ENCODE measurements around the gene NCCRP1.

NCCRP1 gene

DNA sequence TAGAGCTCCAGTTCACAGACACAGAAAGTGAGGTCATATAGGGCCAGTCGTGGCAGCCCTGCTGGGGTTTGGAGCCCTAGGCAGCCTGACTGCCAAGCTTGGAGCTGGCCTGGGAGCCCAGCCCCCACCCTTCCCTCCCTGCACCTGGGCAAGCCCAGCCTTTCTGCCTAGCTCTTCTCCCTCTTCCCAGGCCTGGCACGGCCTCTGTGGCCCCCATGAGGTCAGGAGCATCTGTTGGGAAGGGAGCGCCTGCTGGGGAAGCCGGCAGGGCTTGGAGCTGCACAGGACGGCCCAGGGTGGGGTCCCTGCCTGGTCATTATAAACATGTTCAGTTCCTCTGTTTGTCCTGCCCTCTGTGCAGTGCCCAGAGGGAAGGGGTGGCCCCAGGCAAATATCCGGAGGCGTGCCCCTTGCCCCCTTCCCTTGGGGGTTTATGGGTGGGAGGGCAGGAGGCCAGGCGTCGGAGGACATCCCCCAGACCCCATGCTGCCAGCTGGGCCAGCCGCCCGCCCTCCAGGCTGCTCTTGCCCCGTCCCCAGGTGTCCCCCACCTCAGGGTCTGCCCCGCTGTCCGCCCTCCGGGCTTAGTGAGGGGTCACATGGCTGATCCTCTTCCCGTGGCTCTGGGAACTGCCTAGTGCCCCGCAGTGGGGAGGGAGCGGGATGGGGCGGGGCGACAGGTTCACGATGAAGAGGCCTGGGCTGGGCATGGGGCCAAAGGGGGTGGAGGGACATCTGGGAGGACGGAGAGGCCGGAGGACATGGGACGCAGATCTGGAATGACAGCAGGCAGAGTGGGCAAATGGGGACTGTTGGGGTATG lies 30.0 kb upstream of the NCCRP1 start:
- DNase-seq = no peak

DNA sequence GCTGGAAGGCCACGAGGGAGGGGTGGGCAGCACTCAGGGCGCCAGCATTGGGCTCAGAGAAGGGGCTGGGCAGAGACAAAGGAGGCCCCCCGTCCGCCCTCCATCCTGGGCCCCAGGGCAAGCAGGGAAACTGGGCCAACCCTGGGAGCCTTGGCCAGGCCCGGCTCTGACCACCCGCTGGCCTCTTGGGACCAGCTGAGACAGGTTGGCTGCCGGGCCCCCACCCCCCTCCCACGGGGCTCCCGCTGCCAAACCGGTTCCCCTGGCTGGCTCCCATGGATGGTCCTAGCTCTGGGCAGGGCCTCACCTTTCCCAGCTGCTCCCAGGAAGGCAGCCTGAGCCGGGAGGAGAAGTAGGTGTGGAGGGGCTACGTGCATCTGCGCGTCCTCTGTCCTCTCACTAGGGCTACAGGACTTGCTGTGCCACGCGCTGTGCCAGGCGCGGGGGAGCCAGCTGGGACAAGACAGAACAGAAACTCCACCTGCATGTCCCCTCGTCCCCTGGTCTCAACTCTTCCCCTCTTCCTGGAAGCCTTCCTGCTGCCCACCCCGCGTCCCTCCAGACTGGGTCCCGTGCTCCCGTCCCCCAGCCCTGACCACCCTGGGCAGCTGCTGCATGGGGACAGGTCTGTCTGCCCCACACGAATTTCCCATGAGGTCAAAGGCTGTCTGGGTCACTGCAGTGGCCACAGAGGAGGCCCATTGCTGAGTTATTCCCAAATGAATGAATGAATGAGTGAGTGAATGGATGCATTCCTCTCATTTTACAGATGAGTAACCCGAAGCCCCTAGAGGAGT lies 29.1 kb upstream of the NCCRP1 start:
- DNase-seq = no peak

DNA sequence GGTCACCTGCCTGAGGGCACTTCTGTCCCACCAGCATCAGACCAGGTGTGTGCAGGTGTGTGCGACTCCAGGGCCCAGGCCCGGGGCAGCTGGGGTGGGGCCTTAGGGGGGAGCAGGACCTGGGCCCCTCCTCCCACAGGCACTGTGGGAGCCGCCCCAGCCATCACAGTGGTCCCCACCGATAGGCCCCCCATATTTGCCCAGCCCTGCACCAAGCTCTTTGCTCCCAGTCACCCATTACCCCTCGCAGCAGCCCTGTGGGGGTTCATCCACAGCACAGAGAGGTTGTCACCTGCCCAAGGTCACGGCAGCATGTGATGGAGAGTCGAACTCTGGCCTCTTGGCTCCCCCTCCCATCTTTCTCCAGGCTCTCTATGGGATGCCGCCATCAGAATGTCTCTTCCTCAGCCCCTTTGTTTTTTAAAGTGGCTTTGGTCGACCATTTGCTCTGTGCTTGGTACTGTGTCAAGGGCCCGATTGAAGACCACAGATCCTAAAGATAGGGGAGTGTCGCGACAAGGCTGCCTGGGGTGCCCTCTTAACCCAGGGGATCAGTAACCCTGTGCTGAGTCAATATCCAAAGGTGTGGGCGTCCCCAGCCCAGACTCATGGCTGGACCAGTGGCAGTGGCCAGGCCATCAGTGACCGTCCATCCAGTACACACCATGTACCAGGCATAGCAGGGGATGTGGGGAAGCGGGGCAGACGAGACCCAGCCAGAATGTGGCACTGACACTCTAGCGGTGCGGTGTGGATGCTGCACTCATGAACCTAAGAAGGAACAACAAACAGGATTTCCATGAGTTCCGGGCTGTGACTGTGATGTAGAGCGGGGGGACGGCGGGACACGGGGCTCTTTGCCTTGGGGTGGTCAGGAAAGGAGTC lies 28.3 kb upstream of the NCCRP1 start:
- DNase-seq = no peak

DNA sequence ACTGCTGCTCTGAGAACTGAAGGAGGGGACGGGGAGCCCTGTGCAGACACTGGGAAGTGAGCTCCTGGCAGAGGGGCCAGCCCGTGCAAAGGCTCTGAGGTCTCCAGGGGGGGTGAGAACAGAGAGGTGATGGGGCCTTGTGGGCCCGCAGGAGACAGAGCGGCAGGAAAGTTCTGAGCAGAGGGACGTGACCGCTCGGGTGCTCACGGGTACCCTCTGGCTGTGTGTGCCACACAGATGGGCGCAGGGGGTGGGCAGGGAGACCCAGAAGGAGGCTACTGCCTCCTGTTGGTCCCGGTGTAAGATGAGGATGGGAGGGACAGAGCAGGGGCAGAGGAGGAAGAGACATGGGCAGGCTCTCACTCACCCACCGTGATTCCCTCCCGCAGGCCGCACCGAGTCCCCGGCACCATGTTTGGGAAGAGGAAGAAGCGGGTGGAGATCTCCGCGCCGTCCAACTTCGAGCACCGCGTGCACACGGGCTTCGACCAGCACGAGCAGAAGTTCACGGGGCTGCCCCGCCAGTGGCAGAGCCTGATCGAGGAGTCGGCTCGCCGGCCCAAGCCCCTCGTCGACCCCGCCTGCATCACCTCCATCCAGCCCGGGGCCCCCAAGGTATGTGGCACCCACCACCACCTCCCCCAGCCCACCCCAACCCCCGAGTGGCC lies 27.5 kb upstream of the NCCRP1 start:
- no peak for DNase-seq

DNA sequence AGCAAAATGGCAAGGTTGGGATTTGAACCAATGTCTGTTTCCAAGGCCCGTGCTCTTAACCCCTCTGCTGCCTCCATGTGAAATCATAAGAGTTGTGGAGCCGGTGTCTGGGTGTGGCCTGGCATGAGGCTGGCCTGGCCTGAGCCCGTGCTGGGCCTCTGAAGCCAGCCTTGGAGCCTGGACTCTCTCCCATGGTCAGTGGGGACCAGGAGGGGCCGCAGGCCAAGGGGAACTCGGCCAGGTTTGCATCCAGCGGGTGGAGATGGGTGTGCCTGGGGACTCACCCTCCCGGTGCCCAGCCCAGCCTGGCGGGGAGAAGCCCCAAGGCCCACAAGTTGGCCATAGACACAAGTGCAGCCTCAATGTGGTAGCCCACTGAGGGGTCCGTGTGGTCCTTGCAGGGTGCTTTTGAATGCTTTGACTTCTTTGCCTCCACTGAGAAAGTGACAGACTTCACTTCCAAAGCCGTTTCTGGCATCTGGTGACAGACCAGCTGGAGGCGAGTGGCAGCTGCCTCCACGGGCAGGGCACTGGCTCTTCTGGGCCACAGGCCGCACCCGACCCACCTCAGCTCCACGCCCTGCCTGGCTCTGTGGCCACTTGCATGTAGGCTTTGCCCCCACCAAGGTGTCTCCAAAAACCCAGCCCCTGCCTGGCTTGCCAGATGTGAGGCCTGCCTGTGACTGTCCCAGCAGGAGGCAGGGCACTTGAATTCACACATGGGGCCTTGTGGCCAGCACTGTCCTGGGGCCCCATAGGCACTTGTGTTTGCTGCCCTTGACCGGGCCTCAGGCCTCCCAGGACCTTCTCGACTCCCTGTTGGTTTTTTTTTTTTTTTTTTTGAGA lies 26.2 kb upstream of the NCCRP1 start:
- DNase-seq = no peak

DNA sequence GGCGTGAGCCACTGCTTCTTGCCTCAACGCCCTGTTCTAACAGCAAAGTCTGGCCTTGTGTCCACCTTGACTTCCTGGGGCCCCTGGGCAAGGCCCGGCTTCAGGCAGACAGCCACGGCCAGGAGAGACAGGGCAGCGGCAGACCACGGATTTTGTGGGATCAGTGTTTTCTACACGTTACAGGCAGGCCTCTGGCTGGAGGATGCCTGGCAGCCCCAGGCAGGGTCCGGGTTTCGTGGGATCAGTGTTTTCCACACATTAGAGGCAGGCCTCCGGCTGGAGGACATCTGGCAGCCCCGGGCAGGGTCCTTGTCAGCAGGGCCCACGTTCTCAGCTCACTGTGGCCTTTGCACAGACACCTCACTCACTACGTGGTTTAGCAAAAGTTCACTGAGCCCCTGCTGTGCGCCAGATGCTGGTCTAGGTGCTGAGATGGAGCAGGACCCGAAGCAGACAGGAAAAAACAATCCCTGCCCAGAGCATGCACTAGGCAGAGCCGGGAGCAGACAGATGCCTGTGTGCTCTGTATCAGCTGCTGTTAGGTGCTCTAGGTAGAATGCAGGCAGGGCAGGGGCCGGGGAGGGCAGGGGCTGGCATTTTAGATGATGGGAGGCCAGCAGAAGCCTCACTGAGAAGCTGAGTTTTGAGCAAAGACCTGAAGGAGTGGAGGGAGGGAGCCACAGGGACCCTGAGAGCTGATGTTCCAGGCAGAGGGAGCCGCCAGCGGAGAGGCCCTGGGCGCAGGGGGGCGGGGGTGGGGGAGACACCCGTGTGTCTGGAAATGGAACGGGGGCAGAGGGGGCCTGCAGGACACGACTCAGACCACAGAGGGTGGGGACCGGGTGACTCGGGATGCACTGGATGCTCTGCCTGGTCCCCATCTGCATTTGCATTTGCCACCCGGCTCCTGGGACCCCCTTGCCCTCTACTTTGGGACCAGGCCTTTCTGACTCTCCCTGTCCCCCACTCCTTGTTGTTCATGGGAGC lies 25.0 kb upstream of the NCCRP1 start:
- no peak for DNase-seq

DNA sequence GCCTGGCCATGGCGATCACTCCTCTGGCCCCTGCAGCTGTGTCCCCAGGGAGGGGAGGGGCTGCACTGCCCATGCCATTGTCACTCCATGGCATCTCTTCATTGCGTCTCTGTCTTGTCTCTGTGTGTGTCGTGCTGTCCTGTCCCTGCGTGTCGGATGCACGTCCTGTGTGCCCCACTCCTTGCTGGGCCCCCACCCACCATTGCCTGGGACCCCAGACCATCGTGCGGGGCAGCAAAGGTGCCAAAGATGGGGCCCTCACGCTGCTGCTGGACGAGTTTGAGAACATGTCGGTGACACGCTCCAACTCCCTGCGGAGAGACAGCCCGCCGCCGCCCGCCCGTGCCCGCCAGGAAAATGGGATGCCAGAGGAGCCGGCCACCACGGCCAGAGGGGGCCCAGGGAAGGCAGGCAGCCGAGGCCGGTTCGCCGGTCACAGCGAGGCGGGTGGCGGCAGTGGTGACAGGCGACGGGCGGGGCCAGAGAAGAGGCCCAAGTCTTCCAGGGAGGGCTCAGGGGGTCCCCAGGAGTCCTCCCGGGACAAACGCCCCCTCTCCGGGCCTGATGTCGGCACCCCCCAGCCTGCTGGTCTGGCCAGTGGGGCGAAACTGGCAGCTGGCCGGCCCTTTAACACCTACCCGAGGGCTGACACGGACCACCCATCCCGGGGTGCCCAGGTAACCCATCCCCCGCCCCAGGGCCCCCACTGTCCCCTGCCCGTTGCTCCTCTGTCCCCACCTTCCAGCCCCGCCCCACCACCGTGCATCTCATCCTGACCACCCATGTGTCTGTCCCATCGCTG lies 23.9 kb upstream of the NCCRP1 start:
- no peak for DNase-seq

DNA sequence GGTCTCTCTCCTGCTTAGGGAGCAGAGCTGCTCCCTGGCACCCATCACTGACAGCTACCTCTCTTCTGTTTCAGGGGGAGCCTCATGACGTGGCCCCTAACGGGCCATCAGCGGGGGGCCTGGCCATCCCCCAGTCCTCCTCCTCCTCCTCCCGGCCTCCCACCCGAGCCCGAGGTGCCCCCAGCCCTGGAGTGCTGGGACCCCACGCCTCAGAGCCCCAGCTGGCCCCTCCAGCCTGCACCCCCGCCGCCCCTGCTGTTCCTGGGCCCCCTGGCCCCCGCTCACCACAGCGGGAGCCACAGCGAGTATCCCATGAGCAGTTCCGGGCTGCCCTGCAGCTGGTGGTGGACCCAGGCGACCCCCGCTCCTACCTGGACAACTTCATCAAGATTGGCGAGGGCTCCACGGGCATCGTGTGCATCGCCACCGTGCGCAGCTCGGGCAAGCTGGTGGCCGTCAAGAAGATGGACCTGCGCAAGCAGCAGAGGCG lies 23.2 kb upstream of the NCCRP1 start:
- DNase-seq = no peak

DNA sequence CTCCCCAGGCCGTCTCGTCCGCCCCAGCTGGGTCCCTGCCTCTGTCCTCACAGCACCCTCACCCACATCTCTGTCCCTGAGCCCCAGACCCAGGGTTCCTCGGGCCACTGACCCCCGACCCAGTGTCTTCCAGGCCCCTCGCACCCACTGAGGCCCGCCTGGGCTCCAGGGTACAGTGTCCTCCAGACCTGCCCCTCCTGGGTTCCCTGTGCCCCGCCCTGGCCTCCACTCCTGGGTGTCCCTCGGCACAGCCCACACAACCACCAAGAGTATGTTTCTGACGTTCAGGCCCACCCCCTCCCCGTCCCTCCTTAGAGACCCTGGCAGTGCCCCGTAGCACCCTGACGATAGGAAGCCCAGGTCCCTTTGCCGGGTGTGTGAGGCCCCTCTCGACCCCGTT lies 22.6 kb upstream of the NCCRP1 start:
- no peak for DNase-seq

DNA sequence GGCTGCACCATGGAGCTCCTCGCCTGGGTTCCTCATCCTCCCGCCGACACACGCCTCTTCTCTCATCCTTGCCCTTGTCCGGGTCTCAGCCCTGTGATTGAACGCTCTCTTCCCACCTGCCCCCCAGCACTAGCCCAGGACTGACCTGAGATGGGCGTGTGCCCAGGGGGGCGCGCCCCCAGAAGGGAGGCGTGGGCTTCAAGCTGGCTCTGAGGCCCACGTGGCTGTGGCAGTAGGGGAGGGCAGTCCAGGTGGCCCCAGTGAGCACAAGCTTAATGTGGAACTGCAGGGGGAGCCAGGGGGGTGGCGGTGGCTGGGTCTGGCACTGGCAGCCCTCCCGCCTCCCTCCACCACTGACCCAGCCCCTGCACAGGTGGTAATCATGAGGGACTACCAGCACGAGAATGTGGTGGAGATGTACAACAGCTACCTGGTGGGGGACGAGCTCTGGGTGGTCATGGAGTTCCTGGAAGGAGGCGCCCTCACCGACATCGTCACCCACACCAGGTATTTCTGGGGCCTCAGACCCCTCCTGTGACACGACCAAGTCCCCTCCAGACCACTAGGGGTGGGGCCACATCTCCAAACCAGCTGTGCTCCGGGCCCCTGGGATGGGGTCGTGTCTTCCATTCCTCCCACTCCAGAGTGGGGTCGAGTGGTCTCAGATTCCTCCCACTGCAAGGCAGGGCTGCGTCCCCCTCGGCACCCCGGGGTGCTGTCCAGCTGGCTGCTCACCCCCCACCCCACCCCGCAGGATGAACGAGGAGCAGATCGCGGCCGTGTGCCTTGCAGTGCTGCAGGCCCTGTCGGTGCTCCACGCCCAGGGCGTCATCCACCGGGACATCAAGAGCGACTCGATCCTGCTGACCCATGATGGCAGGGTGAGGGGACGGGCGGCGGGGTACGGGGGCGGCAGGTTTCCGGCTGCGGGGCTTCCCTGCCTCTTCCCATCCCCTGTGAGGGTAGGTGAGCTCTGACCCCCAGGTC lies 21.9 kb upstream of the NCCRP1 start:
- no peak for DNase-seq

DNA sequence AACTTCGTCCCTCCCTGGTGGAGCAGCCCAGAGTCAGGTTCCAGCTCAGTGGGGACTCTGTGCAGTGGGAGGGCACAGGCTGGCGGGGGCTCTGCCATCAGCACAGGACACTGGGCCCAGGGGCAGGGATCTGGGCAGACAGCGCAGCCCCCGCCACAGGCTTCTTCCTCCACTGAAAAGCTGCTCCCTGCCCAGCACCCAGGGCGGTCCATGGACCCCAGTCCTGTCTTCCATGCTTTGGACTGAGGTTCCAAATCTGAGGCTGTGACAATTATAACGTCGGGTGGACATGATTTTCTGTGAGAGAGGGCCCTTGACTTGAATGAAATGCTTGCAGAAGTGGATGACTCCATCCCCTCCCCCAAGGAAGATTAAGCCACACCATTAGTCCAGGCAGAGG lies 21.2 kb upstream of the NCCRP1 start:
- no peak for DNase-seq

DNA sequence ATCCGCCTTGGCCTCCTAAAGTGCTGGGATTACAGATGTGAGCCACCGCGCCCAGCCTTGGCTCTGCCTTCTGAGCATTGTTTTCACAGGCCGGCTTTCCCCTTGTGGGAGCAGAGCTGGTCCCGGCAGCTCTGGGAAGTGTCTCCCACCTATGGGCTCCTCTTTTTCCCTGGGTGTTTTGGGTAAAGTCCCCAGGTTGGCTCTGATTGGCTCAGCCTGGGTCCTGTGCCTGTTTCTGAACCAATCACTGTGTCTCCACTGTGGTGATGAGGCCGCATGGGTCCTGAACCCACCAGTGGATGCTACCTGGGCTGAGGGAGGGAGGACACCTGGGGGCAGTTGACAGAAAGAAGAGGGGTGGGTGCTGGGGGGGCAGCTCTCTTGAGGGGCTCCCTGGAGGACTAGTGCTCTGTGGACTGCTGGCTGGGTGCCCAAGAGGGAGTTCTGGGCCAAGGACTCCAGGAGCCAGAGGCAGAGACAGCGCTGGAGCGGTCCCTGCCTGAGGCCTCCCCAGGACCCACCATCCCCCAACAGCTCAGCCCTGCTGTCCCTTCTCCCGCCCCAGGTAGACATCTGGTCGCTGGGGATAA lies 19.6 kb upstream of the NCCRP1 start:
- no peak for DNase-seq

DNA sequence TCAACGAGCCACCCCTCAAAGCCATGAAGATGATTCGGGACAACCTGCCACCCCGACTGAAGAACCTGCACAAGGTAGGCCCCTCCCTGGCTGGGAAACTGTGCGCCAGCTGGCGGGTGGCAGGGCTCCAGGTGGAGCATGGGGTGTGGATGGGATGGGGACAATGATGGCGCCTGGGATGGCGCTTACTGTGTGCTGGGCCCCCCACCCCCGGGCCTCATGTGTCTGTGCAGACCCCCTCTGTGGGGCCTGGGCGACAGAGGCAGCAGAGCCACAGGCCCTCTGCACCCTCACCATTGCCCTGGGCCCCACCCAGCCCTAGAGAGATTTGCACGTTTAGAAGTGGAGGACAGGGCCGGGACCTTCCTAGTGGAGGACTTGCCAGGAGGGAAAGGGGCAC lies 19.0 kb upstream of the NCCRP1 start:
- no peak for DNase-seq

DNA sequence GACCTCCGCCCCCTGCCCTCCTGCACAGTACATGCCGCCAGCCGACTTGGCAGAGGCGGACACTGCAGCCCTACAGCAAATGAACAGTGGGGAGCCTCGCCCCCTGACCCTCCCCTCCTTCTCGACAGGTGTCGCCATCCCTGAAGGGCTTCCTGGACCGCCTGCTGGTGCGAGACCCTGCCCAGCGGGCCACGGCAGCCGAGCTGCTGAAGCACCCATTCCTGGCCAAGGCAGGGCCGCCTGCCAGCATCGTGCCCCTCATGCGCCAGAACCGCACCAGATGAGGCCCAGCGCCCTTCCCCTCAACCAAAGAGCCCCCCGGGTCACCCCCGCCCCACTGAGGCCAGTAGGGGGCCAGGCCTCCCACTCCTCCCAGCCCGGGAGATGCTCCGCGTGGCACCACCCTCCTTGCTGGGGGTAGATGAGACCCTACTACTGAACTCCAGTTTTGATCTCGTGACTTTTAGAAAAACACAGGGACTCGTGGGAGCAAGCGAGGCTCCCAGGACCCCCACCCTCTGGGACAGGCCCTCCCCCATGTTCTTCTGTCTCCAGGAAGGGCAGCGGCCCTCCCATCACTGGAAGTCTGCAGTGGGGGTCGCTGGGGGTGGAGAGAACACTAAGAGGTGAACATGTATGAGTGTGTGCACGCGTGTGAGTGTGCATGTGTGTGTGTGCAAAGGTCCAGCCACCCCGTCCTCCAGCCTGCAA lies 18.3 kb upstream of the NCCRP1 start:
- no peak for DNase-seq

DNA sequence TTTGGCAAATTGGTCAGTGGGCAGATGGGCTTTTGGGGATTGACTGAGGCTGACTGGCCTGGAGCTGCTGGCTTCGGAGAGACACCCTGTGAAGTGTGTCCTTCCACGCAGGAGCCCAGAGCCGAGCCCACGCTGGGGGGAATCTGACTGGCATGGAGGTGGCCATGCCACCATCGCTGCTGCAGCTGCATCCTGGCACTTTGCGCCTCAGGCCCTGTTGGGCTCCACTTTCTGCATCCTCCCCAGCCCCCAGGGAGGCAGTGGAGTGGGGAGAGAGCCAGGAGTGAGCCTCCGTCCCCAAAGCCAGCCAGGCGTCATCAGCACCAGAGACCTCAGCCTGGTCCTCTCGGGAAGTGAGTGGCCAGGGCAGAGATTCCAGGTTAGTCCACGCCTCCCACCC lies 17.0 kb upstream of the NCCRP1 start:
- DNase-seq = no peak

DNA sequence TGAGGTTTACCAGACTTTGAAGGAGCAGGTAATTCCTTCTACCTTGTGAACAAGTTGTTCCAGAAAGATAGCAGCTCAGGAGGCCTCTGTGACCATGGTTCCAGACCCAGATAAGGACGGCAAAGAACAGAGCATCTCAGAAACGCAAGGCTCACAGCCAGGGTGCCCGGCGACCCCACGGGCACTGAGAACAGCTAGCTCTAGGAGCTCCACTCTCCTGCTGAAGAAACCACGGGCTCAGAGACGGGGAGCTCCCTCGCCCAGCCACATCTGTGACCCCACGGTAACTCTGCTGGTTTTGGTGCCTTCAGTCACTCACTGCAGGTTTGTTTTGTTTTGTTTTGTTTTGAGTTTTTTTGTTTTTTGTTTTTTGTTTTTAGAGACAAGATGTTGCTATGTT lies 16.0 kb upstream of the NCCRP1 start:
- no peak for DNase-seq

Data from GDM1 (cell line).